HCT116 (cell line): ENCODE measurements around the gene CLEC2B. TPM values are rescaled to one million over a fixed set of nuclear protein-coding genes. Genes with fewer than 3 reads are reported as not detected.

Experiments used
- ATAC-seq: fragments of 200-7000 bp; cut with Tn5 transposase; 2 replicates; pipeline ENCODE4 v1.9.1; 2020; ENCODE audit warnings: mild to moderate bottlenecking, moderate library complexity
- BruUV-seq: library from RNA; stranded (reverse); fragments of 400-500 nt; replicated peaks from 2 replicates; lab custom pipeline; 2021; lab: Mats Ljungman, UMichigan
- CTCF ChIA-PET: fragments of 300-600 bp; sonication (Branson Sonifier 250); formaldehyde crosslinking; loops from one replicate; lab custom pipeline; 2021; ENCODE audit warnings: antibody characterized with exemption; lab: Charles Lee
- POLR2A ChIA-PET: fragments of 300-600, 350-600 bp; sonication (Branson Sonifier 250); formaldehyde crosslinking; loops from one replicate; lab custom pipeline; 2021; ENCODE audit warnings: antibody characterized with exemption; lab: Charles Lee
- RAD21 ChIA-PET, 2 experiments: fragments of 300-600 bp; sonication (Branson Sonifier 250); formaldehyde crosslinking; loops; one replicate each; lab custom pipeline; 2023; ENCODE audit warnings: low total read pairs in 2 of 2; ENCODE audit not compliant: uncharacterized antibody in 2 of 2, unreplicated experiment in 2 of 2, low non-redundant PET in 1 of 2; lab: Charles Lee
- DNase-seq: peaks from one replicate; pipeline ENCODE4 v3.0.0-alpha.2; 2010; ENCODE audit warnings: low read depth, low spot score
- H2AFZ ChIP-seq: fragments of 200-600 bp; shearing (Covaris generic), sonication (generic); 2 replicates; pipeline ENCODE4 v1.6.1; 2017; ENCODE audit warnings: low read depth, mixed run types, mixed read lengths, antibody characterized with exemption, low read length; ENCODE audit not compliant: poor library complexity, severe bottlenecking
- H3K27ac ChIP-seq: 2 replicates; pipeline ENCODE4 v1.5.1; 2012; ENCODE audit warnings: low read depth, low read length
- H3K27me3 ChIP-seq: fragments of 200-600 bp; sonication (generic); 2 replicates; pipeline ENCODE4 v1.6.1; 2016; ENCODE audit warnings: mixed run types, low read length, mixed read lengths; ENCODE audit not compliant: insufficient read depth
- H3K36me3 ChIP-seq, 2 experiments: fragments of 200-500 bp in 1 of 2; fragments of 200-600 bp in 1 of 2; sonication (Bioruptor generic) in 1 of 2; sonication (generic) in 1 of 2; 2 replicates each; pipeline versions ENCODE4 v1.5.1 to v1.6.1; 2014 to 2016; ENCODE audit warnings: low read length in 2 of 2, inconsistent platforms in 1 of 2, mixed read lengths in 1 of 2, mixed run types in 1 of 2; ENCODE audit not compliant: insufficient read depth in 2 of 2, control insufficient read depth in 1 of 2
- H3K4me1 ChIP-seq, 2 experiments: fragments of 200-600 bp in 1 of 2; sonication (generic) in 1 of 2; 2 replicates each; pipeline versions ENCODE4 v1.5.1 to v1.6.1; 2012 to 2017; ENCODE audit warnings: low read length in 2 of 2, inconsistent platforms in 1 of 2, mild to moderate bottlenecking in 1 of 2, mixed read lengths in 1 of 2, mixed run types in 1 of 2, moderate library complexity in 1 of 2; ENCODE audit not compliant: insufficient read depth in 2 of 2, control insufficient read depth in 1 of 2
- H3K4me2 ChIP-seq: fragments of 200-600 bp; sonication (generic); 2 replicates; pipeline ENCODE4 v1.6.1; 2017; ENCODE audit warnings: mixed run types, low read length, mixed read lengths
- H3K4me3 ChIP-seq, 2 experiments: fragments of 200-600 bp in 1 of 2; sonication (generic) in 1 of 2; replicated peaks in 1 of 2; 2 replicates each; pipeline ENCODE4 v1.5.1; 2011 to 2016; ENCODE audit warnings: low read length in 2 of 2, control low read depth in 1 of 2, low read depth in 1 of 2, mild to moderate bottlenecking in 1 of 2, mixed read lengths in 1 of 2, mixed run types in 1 of 2
- H3K79me2 ChIP-seq: fragments of 200-600 bp; sonication (generic); 2 replicates; pipeline ENCODE4 v1.6.1; 2017; ENCODE audit warnings: mild to moderate bottlenecking, mixed run types, low read length, moderate library complexity, mixed read lengths; ENCODE audit not compliant: insufficient read depth
- H3K9ac ChIP-seq: fragments of 200-600 bp; sonication (generic); 2 replicates; pipeline ENCODE4 v1.6.1; 2016; ENCODE audit warnings: low read length, mixed read lengths
- H3K9me2 ChIP-seq: fragments of 200-600 bp; sonication (generic), shearing (Covaris generic); 2 replicates; pipeline ENCODE4 v1.6.1; 2017; ENCODE audit warnings: mixed run types, mild to moderate bottlenecking, moderate library complexity; ENCODE audit not compliant: insufficient read depth
- H3K9me3 ChIP-seq, 2 experiments: fragments of 200-500 bp in 1 of 2; fragments of 200-600 bp in 1 of 2; sonication (Bioruptor generic) in 1 of 2; sonication (generic) in 1 of 2; 2 replicates each; pipeline ENCODE4 v1.6.1; 2014 to 2017; ENCODE audit warnings: low read length in 2 of 2, mixed read lengths in 2 of 2, inconsistent platforms in 1 of 2, low read depth in 1 of 2, mild to moderate bottlenecking in 1 of 2, mixed run types in 1 of 2, moderate library complexity in 1 of 2; ENCODE audit not compliant: control insufficient read depth in 1 of 2, insufficient read depth in 1 of 2
- H4K20me1 ChIP-seq: fragments of 200-600 bp; sonication (generic), shearing (Covaris generic); 2 replicates; pipeline ENCODE4 v1.6.1; 2017; ENCODE audit warnings: mixed run types, mild to moderate bottlenecking, moderate library complexity; ENCODE audit not compliant: insufficient read depth
- ATF3 ChIP-seq: IDR thresholded peaks from 2 replicates; pipeline ENCODE4 v1.6.1; 2012
- CBX3 ChIP-seq: IDR thresholded peaks from 2 replicates; pipeline ENCODE4 v1.6.1; 2012; ENCODE audit warnings: low read depth
- CEBPB ChIP-seq: IDR thresholded peaks from 2 replicates; pipeline ENCODE4 v1.6.1; 2012; ENCODE audit warnings: low read depth
- ELF1 ChIP-seq: IDR thresholded peaks from 2 replicates; pipeline ENCODE4 v1.6.1; 2012; ENCODE audit warnings: low read depth, borderline replicate concordance
- EZH2 ChIP-seq: fragments of 200-600 bp; sonication (generic); IDR thresholded peaks from 2 replicates; pipeline ENCODE4 v1.6.1; 2017; ENCODE audit warnings: antibody characterized with exemption, mixed run types
- MAX ChIP-seq: IDR thresholded peaks from 2 replicates; pipeline ENCODE4 v1.6.1; 2012
- POLR2AphosphoS5 ChIP-seq: IDR thresholded peaks from 2 replicates; pipeline ENCODE4 v1.6.1; 2011; ENCODE audit warnings: mild to moderate bottlenecking, low read depth, low read length, moderate library complexity
- RAD21 ChIP-seq: IDR thresholded peaks from 2 replicates; pipeline ENCODE4 v1.6.1; 2012; ENCODE audit warnings: low read depth, mild to moderate bottlenecking
- YY1 ChIP-seq: IDR thresholded peaks from 2 replicates; pipeline ENCODE4 v1.6.1; 2011; ENCODE audit warnings: low read length, low read depth, moderate library complexity, mild to moderate bottlenecking; ENCODE audit not compliant: insufficient replicate concordance; ENCODE audit errors: extremely low read depth
- ZBTB33 ChIP-seq: IDR thresholded peaks from 2 replicates; pipeline ENCODE4 v1.6.1; 2011; ENCODE audit warnings: mild to moderate bottlenecking, low read length, moderate library complexity; ENCODE audit not compliant: insufficient replicate concordance; ENCODE audit errors: extremely low read depth
- ZFX ChIP-seq: fragments of 450-650 bp; IDR thresholded peaks from 2 replicates; pipeline ENCODE4 v1.6.1; 2017
- ZNF274 ChIP-seq: fragments of 200-500 bp; sonication (Bioruptor generic); IDR thresholded peaks from 2 replicates; pipeline ENCODE4 v1.6.1; 2014; ENCODE audit warnings: mild to moderate bottlenecking, low read depth, low read length, inconsistent platforms
- intact Hi-C: fragments of 100-400 bp; cut with micrococcal nuclease; formaldehyde crosslinking; loops from 2 replicates; pipeline ENCODE4 v1.10.0; 2022
- total RNA-seq: library from RNA; stranded (reverse); gene quantifications from one replicate; pipeline ENCODE4 v1.2.1, GENCODE V29; 2021; ENCODE audit not compliant: unreplicated experiment

CLEC2B gene
- total RNA-seq, 1 experiment from 2014 or later, result not detected

DNA sequence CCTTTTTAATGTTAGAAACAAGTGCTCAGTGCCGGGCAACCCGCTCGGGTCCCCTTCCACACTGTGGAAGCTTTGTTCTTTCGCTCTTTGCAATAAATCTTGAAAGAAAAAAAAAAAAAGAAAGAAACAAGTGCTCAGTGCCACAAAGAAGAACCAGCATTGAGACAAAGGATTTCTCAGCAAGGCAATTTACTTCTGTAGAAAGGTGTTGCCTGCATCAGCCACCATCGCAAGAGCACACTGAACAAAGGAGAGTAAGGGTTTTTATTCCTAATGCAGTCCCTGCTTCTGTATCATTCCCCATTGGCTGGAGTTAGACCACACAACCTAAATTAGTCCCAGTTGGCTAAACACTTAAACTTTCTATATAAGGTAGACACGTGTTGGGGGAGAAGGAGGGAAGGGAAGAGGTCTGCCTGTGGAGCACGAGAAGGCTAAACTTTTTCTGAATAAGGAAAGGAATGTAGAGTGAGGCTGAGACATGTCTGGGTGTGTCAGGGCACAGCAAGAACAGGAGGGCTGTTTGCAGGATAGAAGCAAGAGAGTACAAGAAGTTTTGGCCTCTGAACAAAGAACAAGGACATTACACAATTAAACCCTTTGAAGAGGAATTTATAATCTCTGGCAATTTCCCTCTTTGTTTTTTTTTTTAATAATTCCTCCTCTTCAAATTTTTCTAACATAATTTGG, 33.5 kb upstream of the CLEC2B start:
- H3K27ac ChIP-seq, result no peak overlapping the region
- H2AFZ ChIP-seq, result no peak overlapping the region
- no peak for ATAC-seq
- peaks cover 32% of the 10 kb centered on the region for H3K27me3 ChIP-seq
- no peak overlapping the region for H3K4me3 ChIP-seq
- DNase-seq, result no peak
- no peaks in the 10 kb centered on the region for H3K9me2 ChIP-seq
- RAD21 ChIA-PET, result no interaction called here
- H3K9me3 ChIP-seq, result no peaks in the 10 kb centered on the region; a peak in 1 of 4 replicates
- H4K20me1 ChIP-seq, result no peaks in the 10 kb centered on the region
- no peak overlapping the region for H3K4me2 ChIP-seq
- no peaks in the 10 kb centered on the region for H3K4me1 ChIP-seq
- TF ChIP-seq ZNF274, result no peak
- no peak for TF ChIP-seq ATF3
- TF ChIP-seq ELF1, result no peak
- no peak for TF ChIP-seq ZBTB33
- TF ChIP-seq CBX3, result no peak
- no peak for TF ChIP-seq EZH2
- TF ChIP-seq POLR2AphosphoS5, result no peak
- no peak for TF ChIP-seq MAX
- TF ChIP-seq YY1, result no peak
- TF ChIP-seq CEBPB, result no peak
- TF ChIP-seq RAD21, result no peak
- TF ChIP-seq ZFX, result no peak
- intact Hi-C loops, result no loop called here
- CTCF ChIA-PET, result no interaction called here
- POLR2A ChIA-PET, result no interaction called here
- H3K79me2 ChIP-seq, result no peaks in the 10 kb centered on the region
- no peak overlapping the region for H3K9ac ChIP-seq
- no peaks in the 10 kb centered on the region for H3K36me3 ChIP-seq
- BruUV-seq, result no TSS peak
